NOMO-1 treated with DMSO at 0.1 percent for 48 hours (cell line): ENCODE data around the gene VPS26A.

Experiments
- DNase-seq: peaks from one replicate; lab custom pipeline; 2025; ENCODE audit not compliant: unreplicated experiment; lab: John Stamatoyannopoulos, UW

Gene VPS26A

GRCh38 chr10:69218831-69219230, 94.9 kb downstream of the VPS26A start:
- DNase-seq, result no peak

GRCh38 chr10:69220041-69220451, 96.1 kb downstream of the VPS26A start, which contains the start of gene HKDC1:
TSS of gene HKDC1 (plus strand) at chr10:69220332. CDS start at chr10:69220436, 104 bp downstream.
- DNase-seq, result no peak

GRCh38 chr10:69220507-69220906, 96.5 kb downstream of the VPS26A start:
- no peak for DNase-seq
